Spleen (tissue), 7 donors: ENCODE measurements around the gene PADI4.

Source experiments
- POLR2A ChIP-seq, 3 donors: fragments of 450-650 bp; IDR thresholded peaks; one replicate each; pipeline ENCODE4 v1.5.1; 2017; ENCODE audit warnings: antibody characterized with exemption in 3 of 3, mild to moderate bottlenecking in 1 of 3
- POLR2AphosphoS5 ChIP-seq, 3 donors: sonication (generic); formaldehyde crosslinking; IDR thresholded peaks; one replicate each; pipeline ENCODE4 v1.5.1; 2017; ENCODE audit warnings: antibody characterized with exemption in 3 of 3
- TF ChIP-seq, protein P1 (sequence below), 11 experiments: fragments of 200-600 bp in 7 of 11; fragments of 450-650 bp in 4 of 11; sonication (generic) in 4 of 11; IDR thresholded peaks in 8 of 11; conservative IDR thresholded peaks in 3 of 11; 1 replicate in 7 of 11; 2 replicates in 4 of 11; pipeline versions ENCODE4 v1.4.0 to v1.8.0; 2016 to 2021; ENCODE audit warnings: antibody characterized with exemption in 11 of 11, inconsistent platforms in 4 of 11, mild to moderate bottlenecking in 1 of 11
- donor health status: DM: no; HTN: no; CAD: no; lungs with moderate emphysema.
- donor health status: DM: no; HTN: no; CAD: no.
- donor health status: DM: no; HTN: no; CAD: no.

DNA sequence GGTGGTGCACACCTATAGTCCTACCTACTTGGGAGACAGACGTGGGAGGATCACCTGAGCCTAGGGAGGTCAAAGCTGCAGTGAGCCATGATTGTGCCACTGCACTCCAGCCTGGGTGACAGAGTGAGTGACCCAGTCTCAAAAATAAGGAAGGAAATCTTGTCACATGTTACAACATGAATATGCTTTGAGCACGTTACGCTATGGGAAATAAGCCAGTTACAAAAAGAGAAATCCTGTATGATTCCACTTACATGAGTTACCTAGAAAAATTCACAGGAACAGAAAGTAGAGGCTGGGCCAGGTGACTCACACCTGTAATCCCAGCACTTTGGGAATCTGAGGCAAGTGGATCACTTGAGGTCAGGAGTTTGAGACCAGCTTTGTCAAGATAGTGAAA, 57.3 kb downstream of the PADI4 start:
- TF ChIP-seq POLR2A (IDR thresholded peaks at IDR 0.05) (no peak), POLR2AphosphoS5 (IDR thresholded peaks at IDR 0.05) (peak in 1 of 3 donors; percentile 37)
- TF ChIP-seq, protein P1, sequence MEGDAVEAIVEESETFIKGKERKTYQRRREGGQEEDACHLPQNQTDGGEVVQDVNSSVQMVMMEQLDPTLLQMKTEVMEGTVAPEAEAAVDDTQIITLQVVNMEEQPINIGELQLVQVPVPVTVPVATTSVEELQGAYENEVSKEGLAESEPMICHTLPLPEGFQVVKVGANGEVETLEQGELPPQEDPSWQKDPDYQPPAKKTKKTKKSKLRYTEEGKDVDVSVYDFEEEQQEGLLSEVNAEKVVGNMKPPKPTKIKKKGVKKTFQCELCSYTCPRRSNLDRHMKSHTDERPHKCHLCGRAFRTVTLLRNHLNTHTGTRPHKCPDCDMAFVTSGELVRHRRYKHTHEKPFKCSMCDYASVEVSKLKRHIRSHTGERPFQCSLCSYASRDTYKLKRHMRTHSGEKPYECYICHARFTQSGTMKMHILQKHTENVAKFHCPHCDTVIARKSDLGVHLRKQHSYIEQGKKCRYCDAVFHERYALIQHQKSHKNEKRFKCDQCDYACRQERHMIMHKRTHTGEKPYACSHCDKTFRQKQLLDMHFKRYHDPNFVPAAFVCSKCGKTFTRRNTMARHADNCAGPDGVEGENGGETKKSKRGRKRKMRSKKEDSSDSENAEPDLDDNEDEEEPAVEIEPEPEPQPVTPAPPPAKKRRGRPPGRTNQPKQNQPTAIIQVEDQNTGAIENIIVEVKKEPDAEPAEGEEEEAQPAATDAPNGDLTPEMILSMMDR (IDR thresholded peaks at IDR 0.05 in 8 of 11, conservative IDR thresholded peaks at IDR 0.05 in 3 of 11): no peak
